ENCODE data around the gene HIVEP3. TPM values are rescaled to one million over a fixed set of nuclear protein-coding genes. Genes with fewer than 3 reads are reported as not detected.

Gene HIVEP3
- total RNA-seq, 1 donor = 1.8 TPM

DNA sequence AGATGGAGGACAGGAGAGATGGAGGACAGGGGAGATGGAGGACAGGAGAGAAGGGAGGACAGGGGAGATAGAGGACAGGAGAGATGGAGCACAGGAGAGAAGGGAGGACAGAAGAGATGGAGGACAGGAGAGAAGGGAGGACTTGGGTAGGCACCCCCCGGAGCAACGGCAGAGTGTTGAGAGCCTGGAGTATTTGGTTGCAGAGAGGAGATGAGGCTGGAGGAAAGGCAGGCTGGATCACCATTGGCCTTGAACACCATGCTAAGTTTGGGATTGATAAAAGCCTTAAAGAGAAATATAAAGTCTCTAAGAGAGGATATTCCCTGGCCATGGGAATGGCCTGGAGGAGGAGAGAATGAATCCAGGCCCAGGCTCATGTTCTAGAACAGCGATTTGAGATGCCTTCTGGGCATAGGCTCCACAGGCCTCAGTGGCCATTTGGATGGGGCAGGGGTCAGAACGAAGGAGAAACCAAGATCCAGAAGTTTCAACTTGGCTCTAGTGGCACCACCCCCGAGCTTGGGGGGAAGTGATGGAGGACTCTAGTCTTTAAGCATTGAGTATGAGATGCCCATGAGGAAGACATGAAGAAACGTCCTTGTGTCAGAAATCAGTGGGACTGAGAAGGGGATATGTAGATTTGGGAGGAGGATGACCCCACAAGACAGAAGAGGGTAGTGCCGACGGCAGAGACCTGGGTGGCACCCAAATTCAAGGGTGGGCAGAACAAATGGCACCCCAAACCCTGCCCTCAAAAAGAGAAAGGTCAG, 386.3 kb downstream of the HIVEP3 start:
- H4K20me1 ChIP-seq (ENCODE audit: insufficient read depth, low read length) = peaks cover 21% of the 10 kb centered on the region
- H3K4me3 ChIP-seq (ENCODE audit: insufficient read depth, low read length) = no peak overlapping the region
- no peak overlapping the region for H2AFZ ChIP-seq (ENCODE audit: low read length)
- H3K4me2 ChIP-seq (ENCODE audit: insufficient read depth, low read length) = no peak overlapping the region
- peaks cover 10% of the 10 kb centered on the region for H3K4me1 ChIP-seq (ENCODE audit: insufficient read depth, low read length)
- no peaks in the 10 kb centered on the region for H3K36me3 ChIP-seq (ENCODE audit: insufficient read depth, low read length)
- TF ChIP-seq, protein P1, sequence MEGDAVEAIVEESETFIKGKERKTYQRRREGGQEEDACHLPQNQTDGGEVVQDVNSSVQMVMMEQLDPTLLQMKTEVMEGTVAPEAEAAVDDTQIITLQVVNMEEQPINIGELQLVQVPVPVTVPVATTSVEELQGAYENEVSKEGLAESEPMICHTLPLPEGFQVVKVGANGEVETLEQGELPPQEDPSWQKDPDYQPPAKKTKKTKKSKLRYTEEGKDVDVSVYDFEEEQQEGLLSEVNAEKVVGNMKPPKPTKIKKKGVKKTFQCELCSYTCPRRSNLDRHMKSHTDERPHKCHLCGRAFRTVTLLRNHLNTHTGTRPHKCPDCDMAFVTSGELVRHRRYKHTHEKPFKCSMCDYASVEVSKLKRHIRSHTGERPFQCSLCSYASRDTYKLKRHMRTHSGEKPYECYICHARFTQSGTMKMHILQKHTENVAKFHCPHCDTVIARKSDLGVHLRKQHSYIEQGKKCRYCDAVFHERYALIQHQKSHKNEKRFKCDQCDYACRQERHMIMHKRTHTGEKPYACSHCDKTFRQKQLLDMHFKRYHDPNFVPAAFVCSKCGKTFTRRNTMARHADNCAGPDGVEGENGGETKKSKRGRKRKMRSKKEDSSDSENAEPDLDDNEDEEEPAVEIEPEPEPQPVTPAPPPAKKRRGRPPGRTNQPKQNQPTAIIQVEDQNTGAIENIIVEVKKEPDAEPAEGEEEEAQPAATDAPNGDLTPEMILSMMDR (IDR thresholded peaks at IDR 0.05; ENCODE audit: extremely low read depth, low read depth, low read length) = no peak
- no peaks in the 10 kb centered on the region for H3K27me3 ChIP-seq (ENCODE audit: insufficient read depth, low read length)
- H3K9me3 ChIP-seq (ENCODE audit: low read depth, low read length) = no peaks in the 10 kb centered on the region
- H3K79me2 ChIP-seq (ENCODE audit: insufficient read depth, low read length) = no peaks in the 10 kb centered on the region
- H3K27ac ChIP-seq (ENCODE audit: low read depth, low read length) = no peak overlapping the region
- DNase-seq (ENCODE audit: insufficient read length, low spot score, missing footprints) = peak; percentile 46

DNA sequence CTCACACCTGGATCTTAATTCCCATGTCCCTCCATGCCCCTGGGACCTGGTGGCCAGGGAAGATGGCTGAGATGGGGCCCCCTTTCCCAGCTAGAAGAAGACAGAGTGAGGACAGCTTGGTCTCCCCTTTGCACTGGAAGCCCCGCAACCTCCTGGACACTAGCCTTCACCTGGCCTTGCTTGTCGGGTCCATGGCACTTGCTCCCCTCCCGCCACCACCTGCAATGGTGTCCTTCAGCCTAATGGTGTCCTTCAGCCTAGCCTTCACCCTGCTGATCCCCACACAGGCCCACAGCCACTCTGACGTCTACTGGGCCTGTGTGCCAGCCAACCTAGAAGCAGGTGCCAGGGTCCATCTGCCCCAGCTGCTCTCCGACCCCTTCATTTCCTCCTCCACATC, 388.3 kb downstream of the HIVEP3 start:
- no peak overlapping the region for H2AFZ ChIP-seq (ENCODE audit: low read length)
- H3K4me1 ChIP-seq (ENCODE audit: insufficient read depth, low read length) = no peaks in the 10 kb centered on the region
- TF ChIP-seq, protein P1 (IDR thresholded peaks at IDR 0.05; ENCODE audit: extremely low read depth, low read depth, low read length) = no peak
- no peak overlapping the region for H3K4me3 ChIP-seq (ENCODE audit: insufficient read depth, low read length)
- no peaks in the 10 kb centered on the region for H3K9me3 ChIP-seq (ENCODE audit: low read depth, low read length)
- H3K79me2 ChIP-seq (ENCODE audit: insufficient read depth, low read length) = no peaks in the 10 kb centered on the region
- H3K4me2 ChIP-seq (ENCODE audit: insufficient read depth, low read length) = no peak overlapping the region
- H3K27ac ChIP-seq (ENCODE audit: low read depth, low read length) = no peak overlapping the region
- H3K36me3 ChIP-seq (ENCODE audit: insufficient read depth, low read length) = no peaks in the 10 kb centered on the region
- no peaks in the 10 kb centered on the region for H3K27me3 ChIP-seq (ENCODE audit: insufficient read depth, low read length)
- peaks cover 15% of the 10 kb centered on the region for H4K20me1 ChIP-seq (ENCODE audit: insufficient read depth, low read length)
- DNase-seq (ENCODE audit: insufficient read length, low spot score, missing footprints) = peak; percentile 37

GRCh38 chr1:41529621-41530395, 388.9 kb downstream of the HIVEP3 start:
- no peak overlapping the region for H2AFZ ChIP-seq (ENCODE audit: low read length)
- TF ChIP-seq, protein P1 (IDR thresholded peaks at IDR 0.05; ENCODE audit: extremely low read depth, low read depth, low read length) = no peak

More at GRCh38 chr1:41529621-41530395, 388.9 kb downstream of the HIVEP3 start:
- no peaks in the 10 kb centered on the region for H3K27me3 ChIP-seq (ENCODE audit: insufficient read depth, low read length)
- H3K4me2 ChIP-seq (ENCODE audit: insufficient read depth, low read length) = no peak overlapping the region
- peak; percentile 72 for DNase-seq (ENCODE audit: insufficient read length, low spot score, missing footprints)
- H3K27ac ChIP-seq (ENCODE audit: low read depth, low read length) = no peak overlapping the region
- no peak overlapping the region for H3K4me3 ChIP-seq (ENCODE audit: insufficient read depth, low read length)
- no peaks in the 10 kb centered on the region for H3K9me3 ChIP-seq (ENCODE audit: low read depth, low read length)
- peaks cover 14% of the 10 kb centered on the region for H4K20me1 ChIP-seq (ENCODE audit: insufficient read depth, low read length)
- H3K4me1 ChIP-seq (ENCODE audit: insufficient read depth, low read length) = no peaks in the 10 kb centered on the region
- H3K79me2 ChIP-seq (ENCODE audit: insufficient read depth, low read length) = no peaks in the 10 kb centered on the region
- no peaks in the 10 kb centered on the region for H3K36me3 ChIP-seq (ENCODE audit: insufficient read depth, low read length)

Data from osteoblast (primary cell).